Measurements from ENCODE around the gene RDH16. TPM values are rescaled to one million over a fixed set of nuclear protein-coding genes. Genes with fewer than 3 reads are reported as not detected.

The RDH16 gene
- total and polyA plus RNA-seq, 2 donors (not counting 3 experiments of a cell fraction or from before 2014, with no cell fraction given): 0.08 to 0.29 TPM

DNA sequence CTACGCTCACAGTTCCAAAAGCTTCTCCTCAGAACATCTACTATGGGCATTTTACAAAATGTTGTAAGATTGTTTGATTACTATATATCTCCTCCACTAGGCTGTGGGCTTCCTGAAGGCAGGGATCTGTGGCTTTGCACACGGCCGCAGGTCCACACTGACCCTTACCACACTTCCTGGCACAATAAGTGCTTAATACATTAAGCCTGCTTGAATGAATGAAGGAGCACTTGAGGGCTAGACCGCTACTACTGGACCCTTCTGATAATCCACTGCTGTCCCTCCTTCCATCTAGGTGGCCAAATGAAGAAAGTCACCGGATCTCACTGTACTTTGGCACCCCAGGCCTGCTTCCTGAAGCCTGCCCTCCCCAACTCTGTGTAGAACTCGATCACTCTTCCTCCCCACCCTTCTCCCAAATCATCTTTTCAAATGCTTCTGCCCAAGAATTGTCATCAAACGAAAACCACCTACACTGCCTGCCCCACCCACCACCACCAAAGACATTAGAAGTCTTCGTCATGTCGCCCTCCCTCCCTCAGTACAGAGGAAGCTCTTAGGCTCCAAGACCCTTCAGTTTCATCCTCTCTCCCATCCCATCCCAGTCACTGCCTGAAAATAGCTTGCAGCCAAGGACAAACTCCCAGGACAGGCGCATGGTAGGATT, 49.5 kb upstream of the RDH16 start:
- ChIA-PET POLR2A (no interaction called here), CTCF (interaction anchor here (1.6 to 5.5 kb wide), 2 partner anchors 13 to 105 kb away, joined by 4 to 32 read pairs; partner anchors contain the start of gene STAT6)
- Histone ChIP-seq H3K36me3 (ENCODE audit: control insufficient read depth in 2 of 2, extremely low read depth in 1 of 2, insufficient read depth in 2 of 2, low read length in 2 of 2) (peaks cover 0 to 23% of the 10 kb centered on the region in 2 experiments), H4K20me1 (replicated peaks; ENCODE audit: control insufficient read depth, extremely low read depth, insufficient read depth, low read length) (no peaks in the 10 kb centered on the region), H3K9me3 (replicated peaks; ENCODE audit: control insufficient read depth, insufficient read depth, low read length) (no peaks in the 10 kb centered on the region), H3K4me1 (ENCODE audit: control insufficient read depth, extremely low read depth, insufficient read depth, low read length) (peaks cover 8% of the 10 kb centered on the region), H3K27ac (ENCODE audit: insufficient read depth, low read depth, low read length) (no peak overlapping the region), H3K27me3 (ENCODE audit: control insufficient read depth in 2 of 2, insufficient read depth in 2 of 2, low read length in 2 of 2) (peaks cover 1 to 6% of the 10 kb centered on the region in 2 experiments), H3K4me3 (replicated peaks in 1 of 3; ENCODE audit: insufficient read depth in 1 of 3, low read depth in 1 of 3, low read length in 3 of 3) (peak overlapping the region in 1 of 3 experiments; percentile 39), H2AFZ (ENCODE audit: low read depth, low read length) (peak overlapping the region; percentile 70), H3K4me2 (ENCODE audit: insufficient read depth, low read length) (peak overlapping the region; percentile 62), H3K9ac (replicated peaks; ENCODE audit: extremely low read depth, insufficient read depth, low read length) (no peak overlapping the region), H3K9me1 (replicated peaks; ENCODE audit: control insufficient read depth, extremely low read depth, insufficient read depth, low read length) (no peaks in the 10 kb centered on the region), H3K79me2 (ENCODE audit: control insufficient read depth, insufficient read depth, low read length) (peaks cover 17% of the 10 kb centered on the region)
- DNase-seq (ENCODE audit: low read depth, low spot score) (no peak), FAIRE-seq (peak; percentile 47)
- TF ChIP-seq FOS (IDR thresholded peaks at IDR 0.05; ENCODE audit: borderline replicate concordance, insufficient read depth, low read length) (no peak), EZH2 (IDR thresholded peaks at IDR 0.05; ENCODE audit: borderline replicate concordance, low read depth, low read length, severe bottlenecking) (no peak), POLR2AphosphoS5 (IDR thresholded peaks at IDR 0.05; ENCODE audit: insufficient read depth, low read depth, low read length) (no peak), POLR2A (IDR thresholded peaks at IDR 0.05; ENCODE audit: low read depth, low read length) (no peak), GATA2 (IDR thresholded peaks at IDR 0.05; ENCODE audit: insufficient read depth, insufficient read length, low read depth, low read length) (no peak), MYC (IDR thresholded peaks at IDR 0.05; ENCODE audit: low read depth, low read length) (no peak), JUN (IDR thresholded peaks at IDR 0.05; ENCODE audit: borderline replicate concordance, insufficient read depth, insufficient read length, low read depth) (no peak)
- TF ChIP-seq, protein P1, sequence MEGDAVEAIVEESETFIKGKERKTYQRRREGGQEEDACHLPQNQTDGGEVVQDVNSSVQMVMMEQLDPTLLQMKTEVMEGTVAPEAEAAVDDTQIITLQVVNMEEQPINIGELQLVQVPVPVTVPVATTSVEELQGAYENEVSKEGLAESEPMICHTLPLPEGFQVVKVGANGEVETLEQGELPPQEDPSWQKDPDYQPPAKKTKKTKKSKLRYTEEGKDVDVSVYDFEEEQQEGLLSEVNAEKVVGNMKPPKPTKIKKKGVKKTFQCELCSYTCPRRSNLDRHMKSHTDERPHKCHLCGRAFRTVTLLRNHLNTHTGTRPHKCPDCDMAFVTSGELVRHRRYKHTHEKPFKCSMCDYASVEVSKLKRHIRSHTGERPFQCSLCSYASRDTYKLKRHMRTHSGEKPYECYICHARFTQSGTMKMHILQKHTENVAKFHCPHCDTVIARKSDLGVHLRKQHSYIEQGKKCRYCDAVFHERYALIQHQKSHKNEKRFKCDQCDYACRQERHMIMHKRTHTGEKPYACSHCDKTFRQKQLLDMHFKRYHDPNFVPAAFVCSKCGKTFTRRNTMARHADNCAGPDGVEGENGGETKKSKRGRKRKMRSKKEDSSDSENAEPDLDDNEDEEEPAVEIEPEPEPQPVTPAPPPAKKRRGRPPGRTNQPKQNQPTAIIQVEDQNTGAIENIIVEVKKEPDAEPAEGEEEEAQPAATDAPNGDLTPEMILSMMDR (IDR thresholded peaks at IDR 0.05; ENCODE audit: extremely low read depth in 1 of 2, insufficient read depth in 1 of 2, low read depth in 1 of 2, low read length in 2 of 2): no peak
- TF ChIP-seq, protein P2, sequence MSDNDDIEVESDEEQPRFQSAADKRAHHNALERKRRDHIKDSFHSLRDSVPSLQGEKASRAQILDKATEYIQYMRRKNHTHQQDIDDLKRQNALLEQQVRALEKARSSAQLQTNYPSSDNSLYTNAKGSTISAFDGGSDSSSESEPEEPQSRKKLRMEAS (IDR thresholded peaks at IDR 0.05; ENCODE audit: insufficient read depth, insufficient read length): no peak
- dilution Hi-C loops (cut with MboI; ENCODE audit: extremely low pct_ligation_motif_present, low sequenced_read_pairs) (no loop called here), intact Hi-C loops (cut with micrococcal nuclease) (no loop called here)
- BruUV-seq (replicated peaks): no TSS peak
